HG02852 (cell line): ENCODE measurements around the gene KCNMB2.
"Not testable (repeated sequence)": the region's sequence is repeated elsewhere in the genome, so short reads cannot be mapped to it uniquely, and the experiment has no call there.

Source experiments
- ATAC-seq: cut with Tn5 transposase; IDR thresholded peaks from one replicate; pipeline ENCODE4 v1.9.1; 2021; ENCODE audit warnings: mild to moderate bottlenecking, moderate library complexity; ENCODE audit not compliant: unreplicated experiment

The KCNMB2 gene

GRCh38 chr3:178745861-178746655 lies 209.8 kb downstream of the KCNMB2 start:
- not testable (repeated sequence) for ATAC-seq

- ATAC-seq: no peak
Measured at GRCh38 chr3:178748874-178749273, 212.6 kb downstream of the KCNMB2 start.

GRCh38 chr3:178749471-178749870 lies 213.2 kb downstream of the KCNMB2 start:
- no peak for ATAC-seq

GRCh38 chr3:178750639-178751300 lies 214.5 kb downstream of the KCNMB2 start:
- ATAC-seq: no peak

GRCh38 chr3:178752843-178753242 lies 216.6 kb downstream of the KCNMB2 start:
- no peak for ATAC-seq

GRCh38 chr3:178754852-178755510 lies 218.7 kb downstream of the KCNMB2 start:
- ATAC-seq: peak; percentile 54

GRCh38 chr3:178761024-178761423 lies 224.8 kb downstream of the KCNMB2 start:
- ATAC-seq: no peak

GRCh38 chr3:178761461-178761860 lies 225.2 kb downstream of the KCNMB2 start:
- ATAC-seq: no peak

- ATAC-seq: no peak
Measured at GRCh38 chr3:178762385-178762784, 226.1 kb downstream of the KCNMB2 start.

GRCh38 chr3:178765472-178765871 lies 229.2 kb downstream of the KCNMB2 start:
- no peak for ATAC-seq

- no peak for ATAC-seq
Measured at GRCh38 chr3:178767581-178767980, 231.3 kb downstream of the KCNMB2 start.

GRCh38 chr3:178768072-178768864 lies 232.0 kb downstream of the KCNMB2 start:
- ATAC-seq: no peak

GRCh38 chr3:178771511-178771910 lies 235.3 kb downstream of the KCNMB2 start:
- no peak for ATAC-seq

- ATAC-seq: no peak
Measured at GRCh38 chr3:178772746-178773145, 236.5 kb downstream of the KCNMB2 start.

- ATAC-seq: no peak
Measured at GRCh38 chr3:178773358-178773757, 237.1 kb downstream of the KCNMB2 start.

GRCh38 chr3:178777718-178778411 lies 241.6 kb downstream of the KCNMB2 start:
- peak; percentile 90 for ATAC-seq

GRCh38 chr3:178778589-178778988 lies 242.4 kb downstream of the KCNMB2 start:
- no peak for ATAC-seq

- no peak for ATAC-seq
Measured at GRCh38 chr3:178785961-178786360, 249.7 kb downstream of the KCNMB2 start.

GRCh38 chr3:178787960-178788359 lies 251.7 kb downstream of the KCNMB2 start:
- no peak for ATAC-seq

- no peak for ATAC-seq
Measured at GRCh38 chr3:178794711-178795110, 258.5 kb downstream of the KCNMB2 start.
